ENCODE results near the gene G0S2. TPM values are rescaled to one million over a fixed set of nuclear protein-coding genes. Genes with fewer than 3 reads are reported as not detected.

The G0S2 gene
- total RNA-seq, 4 donors from 2014 or later = 60.8 to 1,224 (median 333) TPM

- no peak for DNase-seq (ENCODE audit: low spot score in 2 of 2)
- no peak for TF ChIP-seq POLR2A (IDR thresholded peaks at IDR 0.05)
- no peak for TF ChIP-seq CTCF (IDR thresholded peaks at IDR 0.05)
- TF ChIP-seq EP300 (IDR thresholded peaks at IDR 0.05) = no peak
- Histone ChIP-seq H3K27ac (no peak overlapping the region), H3K4me3 (no peak overlapping the region), H3K4me1 (peaks cover 0 to 4% (median 0%) of the 10 kb centered on the region in 4 donors), H3K27me3 (no peaks in the 10 kb centered on the region), H3K36me3 (no peaks in the 10 kb centered on the region), H3K9me3 (no peaks in the 10 kb centered on the region)
These were observed 40.1 kb downstream of the G0S2 start for GRCh38 chr1:209715314-209715713.

- Histone ChIP-seq H3K9me3 (no peaks in the 10 kb centered on the region), H3K4me3 (no peak overlapping the region), H3K27me3 (no peaks in the 10 kb centered on the region), H3K36me3 (no peaks in the 10 kb centered on the region), H3K27ac (no peak overlapping the region), H3K4me1 (peaks cover 0 to 17% (median 0%) of the 10 kb centered on the region in 4 donors)
- 83 to 89% methylated on average over 2 of the region's 2 CpGs for WGBS, 2 donors
- TF ChIP-seq POLR2A (IDR thresholded peaks at IDR 0.05) = no peak
- TF ChIP-seq EP300 (IDR thresholded peaks at IDR 0.05) = no peak
- no peak for TF ChIP-seq CTCF (IDR thresholded peaks at IDR 0.05)
- DNase-seq (ENCODE audit: low spot score in 2 of 2) = no peak
These were observed 42.6 kb downstream of the G0S2 start for GRCh38 chr1:209717818-209718217.

- Histone ChIP-seq H3K4me1 (peaks cover 0 to 27% (median 0%) of the 10 kb centered on the region in 4 donors), H3K9me3 (no peaks in the 10 kb centered on the region), H3K27ac (peak overlapping the region in 2 of 4 donors; percentile 46 to 72), H3K4me3 (no peak overlapping the region), H3K27me3 (no peaks in the 10 kb centered on the region), H3K36me3 (no peaks in the 10 kb centered on the region)
- no peak for DNase-seq (ENCODE audit: low spot score in 2 of 2)
- TF ChIP-seq POLR2A (IDR thresholded peaks at IDR 0.05) = no peak
- peak; percentile 21 to 61 for TF ChIP-seq EP300 (IDR thresholded peaks at IDR 0.05)
- WGBS, 2 donors = 75 to 83% methylated on average over 4 of the region's 4 CpGs
These were observed 45.1 kb downstream of the G0S2 start for GRCh38 chr1:209720326-209720725.

GRCh38 chr1:209720826-209721225 is 45.6 kb downstream of the G0S2 start:
- H3K27ac ChIP-seq = peak overlapping the region in 2 of 4 donors; percentile 46 to 61
- DNase-seq (ENCODE audit: low spot score in 2 of 2) = no peak
- H3K4me1 ChIP-seq = peaks cover 0 to 27% (median 0%) of the 10 kb centered on the region in 4 donors
- no peaks in the 10 kb centered on the region for H3K9me3 ChIP-seq
- no peaks in the 10 kb centered on the region for H3K27me3 ChIP-seq
- TF ChIP-seq EP300 (IDR thresholded peaks at IDR 0.05) = no peak
- 33 to 50% methylated on average over 2 of the region's 2 CpGs for WGBS, 2 donors
- H3K36me3 ChIP-seq = no peaks in the 10 kb centered on the region
- H3K4me3 ChIP-seq = no peak overlapping the region

GRCh38 chr1:209721323-209721722 is 46.1 kb downstream of the G0S2 start:
- WGBS, 2 donors = 75 to 83% methylated on average over 1 of the region's 1 CpG
- no peak overlapping the region for H3K4me3 ChIP-seq
- no peaks in the 10 kb centered on the region for H3K9me3 ChIP-seq

GRCh38 chr1:209723265-209723664 is 48.1 kb downstream of the G0S2 start:
- Histone ChIP-seq H3K9me3 (no peaks in the 10 kb centered on the region), H3K27ac (peak overlapping the region in 2 of 4 donors; percentile 32 to 61), H3K4me1 (peaks cover 0 to 27% (median 0%) of the 10 kb centered on the region in 4 donors), H3K36me3 (no peaks in the 10 kb centered on the region), H3K4me3 (no peak overlapping the region), H3K27me3 (no peaks in the 10 kb centered on the region)
- DNase-seq (ENCODE audit: low spot score in 2 of 2) = no peak
- TF ChIP-seq POLR2A (IDR thresholded peaks at IDR 0.05) (no peak), CTCF (IDR thresholded peaks at IDR 0.05) (no peak)
- 92 to 95% methylated on average over 3 of the region's 3 CpGs for WGBS, 2 donors

More at GRCh38 chr1:209721323-209721722, 46.1 kb downstream of the G0S2 start:
- TF ChIP-seq CTCF (IDR thresholded peaks at IDR 0.05) = no peak
- TF ChIP-seq POLR2A (IDR thresholded peaks at IDR 0.05) = no peak
- TF ChIP-seq EP300 (IDR thresholded peaks at IDR 0.05) = no peak
- H3K36me3 ChIP-seq = no peaks in the 10 kb centered on the region
- no peaks in the 10 kb centered on the region for H3K27me3 ChIP-seq
- peaks cover 0 to 27% (median 0%) of the 10 kb centered on the region in 4 donors for H3K4me1 ChIP-seq
- no peak for DNase-seq (ENCODE audit: low spot score in 2 of 2)
- H3K27ac ChIP-seq = peak overlapping the region in 2 of 4 donors; percentile 46 to 61
